Loucy (cell line): ENCODE data around the gene SIL1.

ENCODE experiments used
- EZH2phosphoT487 ChIP-seq: fragments of 200-600 bp; IDR thresholded peaks from 2 replicates; pipeline ENCODE4 v1.6.1; 2018; ENCODE audit warnings: antibody characterized with exemption, mild to moderate bottlenecking, moderate library complexity, borderline replicate concordance
- TF ChIP-seq, protein P1 (sequence below): fragments of 200-600 bp; sonication (generic); conservative IDR thresholded peaks from 2 replicates; pipeline ENCODE4 v1.5.1; 2014; ENCODE audit warnings: mild to moderate bottlenecking, antibody characterized with exemption, low read length

DNA sequence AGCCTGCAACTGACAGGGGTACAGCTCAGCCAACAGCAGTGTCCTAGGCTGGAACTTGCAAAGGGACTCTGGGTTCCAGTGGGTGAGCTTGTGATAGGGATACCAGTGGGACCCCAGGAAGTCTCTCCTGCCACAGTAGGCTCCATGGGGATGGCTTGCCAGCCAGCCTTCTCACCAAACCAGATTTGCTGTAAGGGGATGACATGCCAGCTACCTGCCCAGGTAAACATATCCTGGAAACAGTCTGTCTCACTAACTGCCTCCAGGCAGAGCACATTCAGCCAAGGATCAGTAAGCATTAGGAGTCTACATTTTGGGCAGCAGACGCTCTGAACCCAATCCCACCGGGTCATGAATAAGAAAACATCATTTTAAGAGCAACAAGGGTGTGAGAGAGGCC lies 49.9 kb downstream of the SIL1 start:
- TF ChIP-seq, protein P1, sequence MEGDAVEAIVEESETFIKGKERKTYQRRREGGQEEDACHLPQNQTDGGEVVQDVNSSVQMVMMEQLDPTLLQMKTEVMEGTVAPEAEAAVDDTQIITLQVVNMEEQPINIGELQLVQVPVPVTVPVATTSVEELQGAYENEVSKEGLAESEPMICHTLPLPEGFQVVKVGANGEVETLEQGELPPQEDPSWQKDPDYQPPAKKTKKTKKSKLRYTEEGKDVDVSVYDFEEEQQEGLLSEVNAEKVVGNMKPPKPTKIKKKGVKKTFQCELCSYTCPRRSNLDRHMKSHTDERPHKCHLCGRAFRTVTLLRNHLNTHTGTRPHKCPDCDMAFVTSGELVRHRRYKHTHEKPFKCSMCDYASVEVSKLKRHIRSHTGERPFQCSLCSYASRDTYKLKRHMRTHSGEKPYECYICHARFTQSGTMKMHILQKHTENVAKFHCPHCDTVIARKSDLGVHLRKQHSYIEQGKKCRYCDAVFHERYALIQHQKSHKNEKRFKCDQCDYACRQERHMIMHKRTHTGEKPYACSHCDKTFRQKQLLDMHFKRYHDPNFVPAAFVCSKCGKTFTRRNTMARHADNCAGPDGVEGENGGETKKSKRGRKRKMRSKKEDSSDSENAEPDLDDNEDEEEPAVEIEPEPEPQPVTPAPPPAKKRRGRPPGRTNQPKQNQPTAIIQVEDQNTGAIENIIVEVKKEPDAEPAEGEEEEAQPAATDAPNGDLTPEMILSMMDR: no peak
- TF ChIP-seq EZH2phosphoT487: no peak
